Measurements from ENCODE around the gene OGA. TPM values are rescaled to one million over a fixed set of nuclear protein-coding genes. Genes with fewer than 3 reads are reported as not detected.

The OGA gene
- total RNA-seq, 4 donors from 2014 or later, result 160 to 233 (median 190) TPM

GRCh38 chr10:101816913-101817336, 1.3 kb downstream of the OGA start:
- TF ChIP-seq, protein P1, sequence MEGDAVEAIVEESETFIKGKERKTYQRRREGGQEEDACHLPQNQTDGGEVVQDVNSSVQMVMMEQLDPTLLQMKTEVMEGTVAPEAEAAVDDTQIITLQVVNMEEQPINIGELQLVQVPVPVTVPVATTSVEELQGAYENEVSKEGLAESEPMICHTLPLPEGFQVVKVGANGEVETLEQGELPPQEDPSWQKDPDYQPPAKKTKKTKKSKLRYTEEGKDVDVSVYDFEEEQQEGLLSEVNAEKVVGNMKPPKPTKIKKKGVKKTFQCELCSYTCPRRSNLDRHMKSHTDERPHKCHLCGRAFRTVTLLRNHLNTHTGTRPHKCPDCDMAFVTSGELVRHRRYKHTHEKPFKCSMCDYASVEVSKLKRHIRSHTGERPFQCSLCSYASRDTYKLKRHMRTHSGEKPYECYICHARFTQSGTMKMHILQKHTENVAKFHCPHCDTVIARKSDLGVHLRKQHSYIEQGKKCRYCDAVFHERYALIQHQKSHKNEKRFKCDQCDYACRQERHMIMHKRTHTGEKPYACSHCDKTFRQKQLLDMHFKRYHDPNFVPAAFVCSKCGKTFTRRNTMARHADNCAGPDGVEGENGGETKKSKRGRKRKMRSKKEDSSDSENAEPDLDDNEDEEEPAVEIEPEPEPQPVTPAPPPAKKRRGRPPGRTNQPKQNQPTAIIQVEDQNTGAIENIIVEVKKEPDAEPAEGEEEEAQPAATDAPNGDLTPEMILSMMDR (IDR thresholded peaks at IDR 0.05; ENCODE audit: low read depth), result no peak

DNA sequence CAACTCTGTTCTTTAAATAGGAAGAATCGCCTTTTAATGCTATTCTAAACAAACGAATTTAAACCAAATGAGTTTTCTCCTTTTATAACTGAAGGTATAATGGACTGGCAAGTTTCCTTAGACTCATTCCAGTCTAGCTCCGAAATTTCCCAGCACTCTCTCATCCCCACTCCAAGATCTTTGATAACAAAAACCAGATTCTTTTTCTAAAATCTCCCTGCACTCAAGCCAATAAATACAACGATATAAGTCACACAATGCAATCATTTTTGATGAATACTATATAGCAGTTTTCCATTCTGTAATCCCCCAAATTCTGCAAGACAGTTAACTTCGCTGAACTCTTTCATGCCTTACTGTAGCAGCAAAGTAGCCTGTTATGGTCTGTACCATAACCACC, 1.9 kb downstream of the OGA start:
- TF ChIP-seq, protein P1 (IDR thresholded peaks at IDR 0.05; ENCODE audit: low read depth), result no peak

GRCh38 chr10:101814466-101815071, 3.7 kb downstream of the OGA start:
- TF ChIP-seq, protein P1 (IDR thresholded peaks at IDR 0.05; ENCODE audit: low read depth), result no peak

DNA sequence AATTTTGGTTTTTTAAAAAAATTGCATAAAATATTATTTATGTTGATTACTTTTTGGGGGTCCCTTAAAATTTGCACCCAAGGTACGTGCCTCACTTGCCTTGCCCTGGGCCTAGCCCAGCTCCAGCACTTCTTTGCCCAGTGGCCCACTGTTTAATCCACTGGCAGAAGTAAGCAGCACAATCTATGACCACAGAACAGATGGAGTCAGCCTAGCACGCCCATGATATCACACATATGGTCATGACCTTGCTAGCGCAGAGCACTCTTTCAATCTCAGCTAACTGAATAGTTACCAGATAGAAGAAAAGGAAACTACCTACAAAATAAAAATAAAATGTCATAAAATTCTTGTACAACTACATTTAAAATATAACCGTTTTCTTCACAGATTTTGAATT, 5.6 kb downstream of the OGA start:
- TF ChIP-seq, protein P1 (IDR thresholded peaks at IDR 0.05; ENCODE audit: low read depth), result no peak

DNA sequence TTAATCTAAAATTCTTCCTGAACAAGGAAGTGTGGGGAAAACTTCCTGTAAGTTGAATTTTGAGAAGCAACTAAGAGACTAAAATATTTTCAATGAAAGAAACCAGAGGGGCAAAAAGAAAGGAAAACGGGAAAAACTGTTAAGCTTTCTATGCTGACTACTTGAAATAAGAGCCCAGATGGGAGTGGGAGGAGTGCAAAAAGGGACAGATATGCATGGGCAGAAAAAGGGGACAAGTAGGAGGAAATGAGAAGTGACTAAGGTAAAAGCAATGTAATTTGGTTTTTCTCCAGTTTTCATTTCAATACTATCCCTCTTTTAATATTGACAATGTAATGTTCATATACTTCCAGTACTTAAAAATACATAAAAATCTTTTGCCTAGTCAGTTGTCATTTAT, 11.1 kb downstream of the OGA start:
- TF ChIP-seq, protein P1 (IDR thresholded peaks at IDR 0.05; ENCODE audit: low read depth), result no peak

GRCh38 chr10:101803511-101803910, 14.7 kb downstream of the OGA start:
- TF ChIP-seq, protein P1 (IDR thresholded peaks at IDR 0.05; ENCODE audit: low read depth), result no peak

- TF ChIP-seq, protein P1 (IDR thresholded peaks at IDR 0.05; ENCODE audit: low read depth), result no peak
Measured at GRCh38 chr10:101797403-101798059, 20.7 kb downstream of the OGA start.
